NCI-H2196 treated with DMSO at 0.1 percent for 48 hours (cell line): ENCODE results near the gene MCAM.

Experiments used
- DNase-seq: peaks from one replicate; lab custom pipeline; 2025; ENCODE audit not compliant: unreplicated experiment; lab: John Stamatoyannopoulos, UW

Gene MCAM

GRCh38 chr11:119346605-119347004, 29.7 kb upstream of the MCAM start, which contains the start of gene MFRP:
Gene MFRP (minus strand): TSS chr11:119346705. CDS start chr11:119346513, 192 bp downstream.
- DNase-seq = no peak

- no peak for DNase-seq
Measured at GRCh38 chr11:119345685-119346084, 28.8 kb upstream of the MCAM start.

- no peak for DNase-seq
Measured at GRCh38 chr11:119344291-119345010, 27.5 kb upstream of the MCAM start.

DNA sequence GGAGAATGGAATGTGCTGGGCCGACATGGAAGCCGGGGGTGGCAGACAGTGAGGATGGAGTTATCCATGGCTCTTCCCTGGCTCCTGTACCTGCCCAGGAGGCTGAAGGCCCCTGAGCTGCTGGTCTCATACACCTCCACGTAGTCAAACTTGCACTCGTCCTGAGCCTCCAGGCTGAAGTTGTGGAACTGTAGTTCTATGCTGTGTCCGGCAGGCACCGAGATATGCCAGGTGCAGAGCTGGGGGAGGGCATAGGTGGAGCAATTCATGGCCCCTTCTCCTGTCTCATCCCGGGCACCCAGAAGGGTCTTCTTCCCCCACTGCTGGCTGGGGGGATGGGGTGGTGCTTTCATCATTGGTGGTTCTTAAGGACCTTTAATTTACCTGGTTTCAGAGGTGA, 26.8 kb upstream of the MCAM start:
- DNase-seq = no peak

DNA sequence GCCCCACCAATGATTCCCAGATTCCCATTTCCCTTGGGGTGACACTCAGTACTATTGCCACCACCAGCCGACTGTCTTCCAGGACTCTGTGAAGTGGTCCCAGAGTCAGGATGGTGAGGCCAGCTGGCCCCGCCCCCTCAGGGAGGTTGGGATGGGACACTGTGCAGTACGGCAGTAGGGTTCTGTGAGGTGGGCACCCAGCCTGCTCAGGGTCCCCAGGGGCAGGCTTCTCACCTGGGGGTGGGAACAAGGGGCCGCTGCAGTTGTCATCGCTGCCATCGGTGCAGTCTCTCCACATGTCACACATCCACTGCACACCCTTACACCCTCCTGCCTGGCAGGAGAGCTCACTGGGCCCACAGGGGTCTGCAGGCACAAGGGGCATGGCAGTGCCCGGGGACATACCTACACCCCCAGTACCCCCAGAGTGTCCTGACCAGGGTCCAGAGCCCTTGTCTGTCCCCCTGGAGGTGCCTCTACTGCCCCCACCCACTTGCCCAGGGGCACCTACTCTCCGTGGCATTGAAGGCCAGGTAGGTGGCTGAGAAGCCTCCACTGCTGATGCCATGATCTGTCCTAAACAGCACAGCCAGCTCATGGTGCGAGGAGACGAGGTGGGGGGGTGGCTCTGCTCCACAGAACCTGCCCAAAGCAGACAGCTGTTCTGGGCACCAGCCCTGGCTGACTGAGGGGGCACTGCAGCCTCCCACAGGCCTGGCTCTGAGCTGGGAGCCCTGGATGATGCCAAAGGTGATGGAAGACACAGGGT, 25.6 kb upstream of the MCAM start:
- no peak for DNase-seq

- DNase-seq = no peak
Measured at GRCh38 chr11:119342023-119342300, 25.0 kb upstream of the MCAM start.

DNA sequence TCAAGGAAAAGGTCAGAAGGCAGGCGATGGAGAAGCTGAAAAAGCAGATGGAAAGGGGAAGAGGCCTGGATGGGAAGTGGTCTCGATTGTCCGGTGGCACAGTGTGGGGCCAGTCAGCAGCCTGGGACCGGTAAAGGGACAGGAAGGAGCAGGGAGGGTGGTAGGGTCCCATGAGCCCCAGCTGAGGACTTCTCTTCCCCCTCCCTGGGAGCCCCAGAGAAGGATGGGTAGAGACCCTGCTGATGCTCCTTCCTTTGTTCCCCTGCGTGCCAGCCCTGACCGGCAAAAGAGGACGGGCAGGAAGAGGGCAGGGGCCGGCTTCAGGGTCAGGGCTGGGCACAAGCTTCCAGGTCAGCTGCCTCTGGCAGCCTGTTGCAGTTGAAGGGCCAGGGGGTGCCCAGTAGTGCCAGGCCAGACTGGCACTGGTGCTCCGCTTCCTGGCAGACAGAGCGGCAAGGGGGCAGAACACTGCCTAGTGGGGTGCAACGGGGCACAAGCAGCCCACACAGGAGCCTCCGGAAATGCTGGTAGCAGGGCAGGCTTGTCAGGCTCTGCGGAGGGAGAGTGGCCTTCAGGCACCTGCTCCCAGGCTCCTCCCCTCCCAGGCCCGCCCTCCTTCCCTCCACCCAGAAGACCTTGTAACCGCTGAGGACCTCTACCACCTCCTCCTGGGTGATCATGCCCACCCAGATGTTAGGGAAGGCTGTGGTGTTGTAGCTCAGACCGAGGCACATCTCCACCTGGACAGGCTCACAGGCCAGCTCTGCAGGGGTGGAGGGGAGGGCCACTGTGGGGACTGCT, 24.5 kb upstream of the MCAM start:
- no peak for DNase-seq

GRCh38 chr11:119340335-119341221, 23.6 kb upstream of the MCAM start, which contains the start of gene C1QTNF5:
Gene C1QTNF5 (minus strand): TSS chr11:119340883. CDS start chr11:119340397, 486 bp downstream.
- DNase-seq = no peak

GRCh38 chr11:119339589-119340334, 22.8 kb upstream of the MCAM start:
- DNase-seq = no peak

- no peak for DNase-seq
Measured at GRCh38 chr11:119338965-119339588, 22.1 kb upstream of the MCAM start.

DNA sequence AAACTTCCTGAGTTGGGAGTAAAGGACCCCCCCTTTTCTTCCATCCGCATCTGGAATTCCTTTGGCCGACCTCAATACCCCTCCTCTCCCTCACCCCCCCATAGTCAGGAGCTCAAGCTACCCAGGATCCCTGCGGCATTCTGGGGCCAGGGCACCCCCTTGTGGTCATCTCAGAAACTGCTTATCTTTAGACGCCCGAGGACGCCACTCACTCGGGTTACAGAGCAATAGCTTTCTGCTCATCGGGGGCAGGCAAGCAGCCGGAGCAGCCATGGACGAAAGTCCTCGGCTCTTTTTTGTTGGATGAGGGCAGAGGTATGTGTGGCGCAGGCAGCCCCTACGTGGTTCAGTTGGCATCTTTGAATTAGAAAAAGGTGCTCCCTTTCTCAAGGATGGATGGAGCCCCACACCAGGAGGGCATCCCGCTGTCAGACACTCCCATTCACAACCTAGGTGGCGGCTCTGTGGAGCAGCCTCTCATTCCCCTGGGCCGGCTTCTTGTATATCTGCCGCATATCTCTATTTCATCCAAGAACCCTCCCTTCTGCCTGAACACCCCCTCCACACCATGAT, 21.5 kb upstream of the MCAM start:
- DNase-seq = peak; percentile 12

DNA sequence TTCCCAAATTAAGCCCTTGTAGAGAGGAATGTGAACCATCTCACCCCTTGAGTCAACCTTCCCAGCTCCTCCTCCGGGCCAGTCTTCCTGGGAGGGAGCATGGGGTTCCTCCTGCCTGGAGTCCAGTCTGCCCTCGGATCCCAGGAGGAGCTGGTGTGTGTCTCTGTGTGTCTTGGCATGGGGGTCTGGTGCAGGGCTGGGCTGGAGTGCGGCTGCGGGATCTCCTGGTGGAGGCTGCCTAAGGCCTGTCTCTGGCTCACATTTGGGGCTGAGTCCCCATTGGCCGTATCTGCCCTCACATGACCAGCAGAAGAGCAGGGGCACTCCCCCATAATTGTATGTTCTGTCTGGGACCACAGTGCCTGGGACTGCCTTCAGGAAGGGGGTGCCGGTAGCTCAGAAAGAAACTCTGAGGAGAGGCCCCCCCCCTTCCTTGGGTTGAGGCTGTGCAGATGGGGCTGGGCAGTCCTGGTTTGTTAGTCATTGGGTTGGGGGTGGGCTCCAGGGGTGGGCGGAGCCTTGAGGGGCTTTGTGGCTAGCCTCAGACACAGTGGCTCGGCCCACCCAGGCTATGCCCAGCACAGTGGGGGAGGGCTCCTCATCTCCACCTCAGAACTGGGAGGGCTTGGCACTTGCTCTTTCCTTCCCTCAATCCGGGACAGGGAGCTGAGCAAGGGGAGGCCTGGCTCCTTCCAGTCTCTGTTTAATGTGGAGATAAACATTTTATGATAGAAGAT, 20.8 kb upstream of the MCAM start:
- no peak for DNase-seq

- DNase-seq = no peak
Measured at GRCh38 chr11:119336744-119337469, 20.0 kb upstream of the MCAM start.

GRCh38 chr11:119335655-119336543, 19.0 kb upstream of the MCAM start:
- DNase-seq = no peak

DNA sequence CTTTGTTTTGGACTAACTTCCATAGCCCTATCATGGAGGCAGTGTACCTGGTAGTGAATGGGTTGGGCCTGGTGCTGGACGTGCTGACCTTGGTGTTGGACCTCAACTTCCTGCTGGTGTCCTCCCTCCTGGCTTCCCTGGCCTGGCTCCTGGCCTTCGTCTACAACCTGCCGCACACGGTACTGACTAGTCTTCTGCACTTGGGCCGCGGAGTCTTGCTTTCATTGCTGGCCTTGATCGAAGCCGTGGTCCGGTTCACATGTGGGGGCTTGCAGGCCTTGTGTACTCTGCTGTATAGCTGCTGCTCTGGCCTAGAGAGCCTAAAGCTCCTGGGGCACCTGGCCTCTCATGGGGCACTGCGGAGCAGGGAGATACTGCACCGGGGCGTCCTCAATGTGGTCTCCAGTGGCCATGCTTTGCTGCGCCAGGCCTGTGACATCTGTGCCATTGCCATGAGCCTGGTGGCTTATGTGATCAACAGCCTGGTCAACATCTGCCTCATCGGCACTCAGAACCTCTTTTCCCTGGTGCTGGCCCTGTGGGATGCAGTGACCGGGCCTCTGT, 18.2 kb upstream of the MCAM start:
- no peak for DNase-seq

GRCh38 chr11:119334174-119334930, 17.4 kb upstream of the MCAM start, which contains the start of gene RNF26:
Gene RNF26 (plus strand): TSS chr11:119334527. CDS start chr11:119335123, 596 bp downstream.
- peak; percentile 98 for DNase-seq
